UCSD-AML1 (cell line): ENCODE measurements around the gene THRSP.
"Not testable (repeated sequence)": the region's sequence is repeated elsewhere in the genome, so short reads cannot be mapped to it uniquely, and the experiment has no call there.

ENCODE experiments used
- DNase-seq: peaks from one replicate; lab custom pipeline; 2025; ENCODE audit not compliant: unreplicated experiment; lab: John Stamatoyannopoulos, UW

Gene THRSP

GRCh38 chr11:78086521-78087074 lies 22.9 kb downstream of the THRSP start:
- DNase-seq: not testable (repeated sequence)

- DNase-seq: no peak
These were observed 30.6 kb downstream of the THRSP start for GRCh38 chr11:78094250-78094649.

- DNase-seq: no peak
These were observed 34.2 kb downstream of the THRSP start for GRCh38 chr11:78097666-78098385.

GRCh38 chr11:78099666-78100065 lies 36.0 kb downstream of the THRSP start:
- no peak for DNase-seq

GRCh38 chr11:78100261-78100660 lies 36.6 kb downstream of the THRSP start:
- no peak for DNase-seq

- DNase-seq: no peak
These were observed 37.2 kb downstream of the THRSP start for GRCh38 chr11:78100676-78101472.

- DNase-seq: no peak
These were observed 45.7 kb downstream of the THRSP start for GRCh38 chr11:78109081-78110015.

GRCh38 chr11:78110351-78110750 lies 46.7 kb downstream of the THRSP start:
- DNase-seq: no peak

GRCh38 chr11:78110830-78111229 lies 47.2 kb downstream of the THRSP start:
- DNase-seq: no peak

- DNase-seq: no peak
These were observed 47.6 kb downstream of the THRSP start for GRCh38 chr11:78111298-78111697.

GRCh38 chr11:78112582-78113275 lies 49.1 kb downstream of the THRSP start:
- no peak for DNase-seq
